ENCODE data around the gene NLRP4. TPM values are rescaled to one million over a fixed set of nuclear protein-coding genes. Genes with fewer than 3 reads are reported as not detected.

NLRP4 gene
- total and polyA plus RNA-seq, 2 of the 8 experiments (the other 6 are each of a cell fraction or from before 2014, with no cell fraction given): not detected

DNA sequence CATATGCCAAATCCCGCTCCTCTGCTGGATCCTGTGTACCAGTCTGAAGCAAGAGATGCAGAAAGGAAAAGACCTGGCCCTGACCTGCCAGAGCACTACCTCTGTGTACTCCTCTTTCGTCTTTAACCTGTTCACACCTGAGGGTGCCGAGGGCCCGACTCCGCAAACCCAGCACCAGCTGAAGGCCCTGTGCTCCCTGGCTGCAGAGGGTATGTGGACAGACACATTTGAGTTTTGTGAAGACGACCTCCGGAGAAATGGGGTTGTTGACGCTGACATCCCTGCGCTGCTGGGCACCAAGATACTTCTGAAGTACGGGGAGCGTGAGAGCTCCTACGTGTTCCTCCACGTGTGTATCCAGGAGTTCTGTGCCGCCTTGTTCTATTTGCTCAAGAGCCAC lies 22.1 kb downstream of the NLRP4 start:
- Histone ChIP-seq H3K36me3 (ENCODE audit: control insufficient read depth in 2 of 4, insufficient read depth in 4 of 4, low read length in 3 of 4) (no peaks in the 10 kb centered on the region), H2BK5ac (ENCODE audit: low read depth, low read length) (no peak overlapping the region), H3K27ac (ENCODE audit: low read depth, low read length) (no peak overlapping the region), H3K9me3 (ENCODE audit: insufficient read depth in 2 of 2, low read depth in 1 of 2, low read length in 1 of 2) (peaks cover 67 to 89% of the 10 kb centered on the region in 2 experiments), H4K5ac (ENCODE audit: insufficient read length, low read depth, low read length) (no peak overlapping the region), H3K23ac (ENCODE audit: insufficient read length) (no peak overlapping the region), H3K4me2 (ENCODE audit: insufficient read depth in 1 of 2, low read depth in 2 of 2, low read length in 2 of 2) (no peak overlapping the region), H3K27me3 (replicated peaks in 1 of 4; ENCODE audit: control insufficient read depth in 3 of 4, extremely low read depth in 1 of 4, insufficient read depth in 3 of 4, low read length in 3 of 4) (no peaks in the 10 kb centered on the region), H3K4ac (replicated peaks; ENCODE audit: insufficient read length, low read depth, low read length) (no peak overlapping the region), H2AFZ (ENCODE audit: low read length) (no peak overlapping the region), H3K79me2 (ENCODE audit: control insufficient read depth in 1 of 2, insufficient read depth in 2 of 2, low read length in 2 of 2) (no peaks in the 10 kb centered on the region), H2BK120ac (replicated peaks; ENCODE audit: low read depth, low read length) (no peak overlapping the region), H4K20me1 (replicated peaks in 1 of 2; ENCODE audit: control insufficient read depth in 1 of 2, insufficient read depth in 2 of 2, low read length in 2 of 2) (no peaks in the 10 kb centered on the region), H3K14ac (ENCODE audit: insufficient read length) (no peak overlapping the region), H2BK12ac (ENCODE audit: low read depth, low read length) (no peak overlapping the region), H3K4me3 (ENCODE audit: extremely low read depth in 1 of 4, insufficient read depth in 2 of 4, low read depth in 3 of 4, low read length in 4 of 4) (no peak overlapping the region), H3K4me1 (replicated peaks in 1 of 4; ENCODE audit: control insufficient read depth in 3 of 4, insufficient read depth in 4 of 4, low read length in 3 of 4) (no peaks in the 10 kb centered on the region), H2BK15ac (ENCODE audit: low read length) (no peak overlapping the region), H3K79me1 (ENCODE audit: low read depth, low read length) (no peaks in the 10 kb centered on the region), H3K18ac (ENCODE audit: extremely low read depth, low read length) (no peak overlapping the region), H2BK20ac (ENCODE audit: low read length) (no peak overlapping the region), H3K9ac (replicated peaks in 1 of 4; ENCODE audit: extremely low read depth in 1 of 4, low read depth in 3 of 4, low read length in 3 of 4) (no peak overlapping the region), H4K91ac (replicated peaks; ENCODE audit: insufficient read length, low read length) (no peak overlapping the region), H3K56ac (replicated peaks; ENCODE audit: insufficient read length, low read depth, low read length) (no peak overlapping the region), H4K8ac (ENCODE audit: extremely low read depth, insufficient read depth, low read length) (no peak overlapping the region), H2AK5ac (ENCODE audit: low read depth, low read length) (no peak overlapping the region), H3K23me2 (ENCODE audit: low read depth, low read length) (no peaks in the 10 kb centered on the region)
- ChIA-PET POLR2A (ENCODE audit: partially characterized antibody) (no interaction called here), CTCF (ENCODE audit: partially characterized antibody) (no interaction called here)
- DNase-seq (ENCODE audit: low read depth in 1 of 2, low spot score in 2 of 2) (no peak), FAIRE-seq (no peak)
- 86% methylated on average over 14 of the region's 14 CpGs; no CpG with 5 or more reads in 1 of the 2 experiments for WGBS, 2 experiments (ENCODE audit: extremely low coverage in 1 of 2, insufficient coverage in 1 of 2, insufficient read length in 1 of 2, insufficient replicate concordance in 2 of 2, low coverage in 1 of 2, low lambda C conversion rate in 2 of 2, missing lambda C conversion rate in 1 of 2)
- TF ChIP-seq JUND (IDR thresholded peaks at IDR 0.05; ENCODE audit: low read length): no peak
- no peak for TF ChIP-seq HDAC2 (IDR thresholded peaks at IDR 0.05; ENCODE audit: borderline replicate concordance in 1 of 2, low read depth in 2 of 2, low read length in 2 of 2)
- no peak for TF ChIP-seq PHF8 (conservative IDR thresholded peaks at IDR 0.05; ENCODE audit: low read depth, low read length)
- no peak for TF ChIP-seq KDM1A (IDR thresholded peaks at IDR 0.05; ENCODE audit: borderline replicate concordance, low read length)
- no peak for TF ChIP-seq TAF1 (IDR thresholded peaks at IDR 0.05; ENCODE audit: low read depth, low read length)
- TF ChIP-seq ASH2L (IDR thresholded peaks at IDR 0.05; ENCODE audit: low read length): no peak
- no peak for TF ChIP-seq YY1 (IDR thresholded peaks at IDR 0.05; ENCODE audit: low read depth, low read length)
- TF ChIP-seq POLR2AphosphoS5 (IDR thresholded peaks at IDR 0.05; ENCODE audit: low read depth, low read length): no peak
- TF ChIP-seq SP4 (IDR thresholded peaks at IDR 0.05; ENCODE audit: low read length): no peak
- TF ChIP-seq CTBP2 (IDR thresholded peaks at IDR 0.05; ENCODE audit: borderline replicate concordance, insufficient read depth, insufficient read length, low read length): no peak
- TF ChIP-seq SUZ12 (IDR thresholded peaks at IDR 0.05; ENCODE audit: low read length): no peak
- TF ChIP-seq, protein P1, sequence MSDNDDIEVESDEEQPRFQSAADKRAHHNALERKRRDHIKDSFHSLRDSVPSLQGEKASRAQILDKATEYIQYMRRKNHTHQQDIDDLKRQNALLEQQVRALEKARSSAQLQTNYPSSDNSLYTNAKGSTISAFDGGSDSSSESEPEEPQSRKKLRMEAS (IDR thresholded peaks at IDR 0.05): no peak
- TF ChIP-seq POU5F1 (IDR thresholded peaks at IDR 0.05; ENCODE audit: low read depth, low read length): no peak

Measured in H1 (cell line).